Adrenal gland (tissue), 5 donors: ENCODE measurements around the gene ACTL6A.

Source experiments
- POLR2A ChIP-seq, 2 donors: fragments of 450-650 bp; IDR thresholded peaks; one replicate each; pipeline ENCODE4 v1.6.1; 2017; ENCODE audit warnings: antibody characterized with exemption in 2 of 2, mild to moderate bottlenecking in 2 of 2, moderate library complexity in 1 of 2
- TF ChIP-seq, protein P1 (sequence below), 6 experiments: fragments of 450-650 bp in 4 of 6; fragments of 200-600 bp in 2 of 6; sonication (generic) in 1 of 6; IDR thresholded peaks; 1 replicate in 5 of 6; 2 replicates in 1 of 6; pipeline versions ENCODE4 v1.5.1 to v1.8.0; 2016 to 2021; ENCODE audit warnings: antibody characterized with exemption in 6 of 6, mild to moderate bottlenecking in 2 of 6, moderate library complexity in 1 of 6
- donor health status: DM: no; HTN: no; CAD: no.

DNA sequence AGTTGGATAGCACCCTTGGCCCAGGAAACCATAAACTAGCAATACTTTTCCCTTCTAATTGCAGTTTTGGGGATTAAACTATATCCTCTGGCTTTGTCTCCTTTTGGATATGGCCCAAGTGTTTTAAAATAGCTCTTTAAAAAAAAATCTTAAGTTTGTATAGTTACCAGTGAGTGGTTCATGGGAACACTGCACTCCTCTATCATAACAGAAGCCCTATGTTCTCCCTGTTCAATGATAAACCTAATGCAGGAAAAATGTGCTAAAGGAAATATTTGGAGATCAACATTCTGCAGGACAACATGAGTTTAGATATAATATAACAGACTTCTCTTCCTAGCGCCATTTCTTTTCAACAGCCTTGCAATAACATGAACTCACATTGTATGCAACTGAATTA is 28.6 kb downstream of the ACTL6A start:
- TF ChIP-seq, protein P1, sequence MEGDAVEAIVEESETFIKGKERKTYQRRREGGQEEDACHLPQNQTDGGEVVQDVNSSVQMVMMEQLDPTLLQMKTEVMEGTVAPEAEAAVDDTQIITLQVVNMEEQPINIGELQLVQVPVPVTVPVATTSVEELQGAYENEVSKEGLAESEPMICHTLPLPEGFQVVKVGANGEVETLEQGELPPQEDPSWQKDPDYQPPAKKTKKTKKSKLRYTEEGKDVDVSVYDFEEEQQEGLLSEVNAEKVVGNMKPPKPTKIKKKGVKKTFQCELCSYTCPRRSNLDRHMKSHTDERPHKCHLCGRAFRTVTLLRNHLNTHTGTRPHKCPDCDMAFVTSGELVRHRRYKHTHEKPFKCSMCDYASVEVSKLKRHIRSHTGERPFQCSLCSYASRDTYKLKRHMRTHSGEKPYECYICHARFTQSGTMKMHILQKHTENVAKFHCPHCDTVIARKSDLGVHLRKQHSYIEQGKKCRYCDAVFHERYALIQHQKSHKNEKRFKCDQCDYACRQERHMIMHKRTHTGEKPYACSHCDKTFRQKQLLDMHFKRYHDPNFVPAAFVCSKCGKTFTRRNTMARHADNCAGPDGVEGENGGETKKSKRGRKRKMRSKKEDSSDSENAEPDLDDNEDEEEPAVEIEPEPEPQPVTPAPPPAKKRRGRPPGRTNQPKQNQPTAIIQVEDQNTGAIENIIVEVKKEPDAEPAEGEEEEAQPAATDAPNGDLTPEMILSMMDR (IDR thresholded peaks at IDR 0.05), result no peak
- TF ChIP-seq POLR2A (IDR thresholded peaks at IDR 0.05), result no peak
